ENCODE measurements around the gene TBL1X.

Gene TBL1X

GRCh38 chrX:9676738-9677097 lies 211.9 kb downstream of the TBL1X start:
- no peak for DNase-seq

GRCh38 chrX:9677098-9677739 lies 212.4 kb downstream of the TBL1X start:
- peak; percentile 24 for DNase-seq

GRCh38 chrX:9678215-9678965 lies 213.5 kb downstream of the TBL1X start:
- DNase-seq: no peak

- no peak for DNase-seq
Measured at GRCh38 chrX:9681011-9681410, 216.2 kb downstream of the TBL1X start.

GRCh38 chrX:9681422-9681821 lies 216.6 kb downstream of the TBL1X start:
- DNase-seq: no peak

GRCh38 chrX:9682456-9682855 lies 217.6 kb downstream of the TBL1X start:
- no peak for DNase-seq

GRCh38 chrX:9682861-9683260 lies 218.0 kb downstream of the TBL1X start:
- no peak for DNase-seq

- DNase-seq: no peak
Measured at GRCh38 chrX:9683350-9683749, 218.5 kb downstream of the TBL1X start.

GRCh38 chrX:9687899-9688298 lies 223.0 kb downstream of the TBL1X start:
- DNase-seq: no peak

- DNase-seq: no peak
Measured at GRCh38 chrX:9688833-9689232, 224.0 kb downstream of the TBL1X start.

- no peak for DNase-seq
Measured at GRCh38 chrX:9690046-9690445, 225.2 kb downstream of the TBL1X start.

- peak; percentile 11 for DNase-seq
Measured at GRCh38 chrX:9693307-9694001, 228.6 kb downstream of the TBL1X start.

- no peak for DNase-seq
Measured at GRCh38 chrX:9698576-9698975, 233.7 kb downstream of the TBL1X start.

GRCh38 chrX:9700555-9700954 lies 235.7 kb downstream of the TBL1X start:
- DNase-seq: no peak

GRCh38 chrX:9701790-9702189 lies 236.9 kb downstream of the TBL1X start:
- DNase-seq: no peak

- no peak for DNase-seq
Measured at GRCh38 chrX:9703406-9703805, 238.5 kb downstream of the TBL1X start.

GRCh38 chrX:9704876-9705465 lies 240.1 kb downstream of the TBL1X start:
- no peak for DNase-seq

- no peak for DNase-seq
Measured at GRCh38 chrX:9706421-9706820, 241.6 kb downstream of the TBL1X start.

- no peak for DNase-seq
Measured at GRCh38 chrX:9707306-9708033, 242.6 kb downstream of the TBL1X start.

GRCh38 chrX:9708086-9708485 lies 243.2 kb downstream of the TBL1X start:
- no peak for DNase-seq

GRCh38 chrX:9708923-9709553 lies 244.2 kb downstream of the TBL1X start:
- peak; percentile 69 for DNase-seq

GRCh38 chrX:9710332-9710731 lies 245.5 kb downstream of the TBL1X start:
- no peak for DNase-seq

GRCh38 chrX:9717376-9717775 lies 252.5 kb downstream of the TBL1X start:
- DNase-seq: no peak
